PFSK-1 (cell line): ENCODE results near the gene NUDCD2.

Experiments used
- POLR2AphosphoS5 ChIP-seq: IDR thresholded peaks from 2 replicates; pipeline ENCODE4 v1.6.1; 2012; ENCODE audit warnings: low read depth, mild to moderate bottlenecking, control low read depth, low read length, moderate library complexity
- REST ChIP-seq, 2 experiments: IDR thresholded peaks; 2 replicates each; pipeline versions ENCODE4 v1.6.1 to v1.8.0; 2011 to 2012; ENCODE audit warnings: low read depth in 2 of 2, low read length in 2 of 2, control low read depth in 1 of 2, inconsistent platforms in 1 of 2, mild to moderate bottlenecking in 1 of 2, moderate library complexity in 1 of 2; ENCODE audit not compliant: insufficient read depth in 1 of 2
- TAF1 ChIP-seq: IDR thresholded peaks from 2 replicates; pipeline ENCODE4 v1.6.1; 2012; ENCODE audit warnings: low read length, control low read depth, borderline replicate concordance; ENCODE audit not compliant: insufficient read depth

GRCh38 chr5:163440954-163441353 lies 18.9 kb downstream of the NUDCD2 start:
- no peak for TF ChIP-seq TAF1
- no peak for TF ChIP-seq REST (IDR thresholded peaks at IDR 0.05; ENCODE audit: insufficient read depth in 1 of 2, low read depth in 2 of 2, low read length in 2 of 2)
- no peak for TF ChIP-seq POLR2AphosphoS5
